Tibial nerve (tissue), 4 donors: ENCODE measurements around the gene RSPO3. TPM values are rescaled to one million over a fixed set of nuclear protein-coding genes. Genes with fewer than 3 reads are reported as not detected.

ENCODE experiments used
- DNase-seq, 2 donors: peaks; one replicate each; pipeline ENCODE4 v3.0.0-alpha.2; 2019; ENCODE audit warnings: low spot score in 2 of 2
- H3K27ac ChIP-seq, 4 donors: fragments of 200-600 bp; sonication (generic) in 3 of 4; one replicate each; pipeline ENCODE4 v1.5.1; 2017 to 2019; ENCODE audit warnings: mild to moderate bottlenecking in 1 of 4
- H3K27me3 ChIP-seq, 2 donors: fragments of 200-600 bp; sonication (generic) in 1 of 2; one replicate each; pipeline versions ENCODE4 v1.5.1 to v1.6.0; 2017 to 2019
- H3K36me3 ChIP-seq, 3 donors: fragments of 200-600 bp; sonication (generic); one replicate each; pipeline ENCODE4 v1.5.1; 2018 to 2019
- H3K4me1 ChIP-seq, 4 donors: fragments of 200-600 bp; sonication (generic) in 3 of 4; one replicate each; pipeline ENCODE4 v1.5.1; 2017 to 2019
- H3K4me3 ChIP-seq, 4 donors: fragments of 200-600 bp; sonication (generic) in 3 of 4; one replicate each; pipeline ENCODE4 v1.5.1; 2017 to 2019; ENCODE audit warnings: mild to moderate bottlenecking in 1 of 4, moderate library complexity in 1 of 4
- H3K9me3 ChIP-seq, 4 donors: fragments of 200-600 bp; sonication (generic) in 3 of 4; one replicate each; pipeline ENCODE4 v1.5.1; 2017 to 2019
- EP300 ChIP-seq, 2 donors: sonication (generic); formaldehyde crosslinking; IDR thresholded peaks; one replicate each; pipeline ENCODE4 v1.6.1; 2017; ENCODE audit warnings: antibody characterized with exemption in 2 of 2, mild to moderate bottlenecking in 1 of 2
- POLR2A ChIP-seq, 2 donors: fragments of 450-650 bp; IDR thresholded peaks; one replicate each; pipeline ENCODE4 v1.6.1; 2017; ENCODE audit warnings: antibody characterized with exemption in 2 of 2, mild to moderate bottlenecking in 2 of 2, moderate library complexity in 2 of 2
- WGBS, 2 donors: methylation state at CpG; one replicate each; pipeline ENCODE4 v1.1.5; 2018; 5-methylcytosine and 5-hydroxymethylcytosine counted together
- total RNA-seq, 4 donors: library from RNA; depleted of rRNA; stranded (reverse); fragments of >200 nt; gene quantifications; one replicate each; pipeline ENCODE4 v1.1.0, GENCODE V29; 2016
- TF ChIP-seq, protein P1 (sequence below), 5 experiments: fragments of 200-600 bp in 3 of 5; fragments of 450-650 bp in 2 of 5; sonication (generic) in 3 of 5; IDR thresholded peaks; one replicate each; pipeline ENCODE4 v1.5.1; 2016 to 2019; ENCODE audit warnings: antibody characterized with exemption in 5 of 5, mild to moderate bottlenecking in 3 of 5, moderate library complexity in 2 of 5

Gene RSPO3
- total RNA-seq, 4 donors from 2014 or later: 10.2 to 24.1 (median 19.6) TPM

DNA sequence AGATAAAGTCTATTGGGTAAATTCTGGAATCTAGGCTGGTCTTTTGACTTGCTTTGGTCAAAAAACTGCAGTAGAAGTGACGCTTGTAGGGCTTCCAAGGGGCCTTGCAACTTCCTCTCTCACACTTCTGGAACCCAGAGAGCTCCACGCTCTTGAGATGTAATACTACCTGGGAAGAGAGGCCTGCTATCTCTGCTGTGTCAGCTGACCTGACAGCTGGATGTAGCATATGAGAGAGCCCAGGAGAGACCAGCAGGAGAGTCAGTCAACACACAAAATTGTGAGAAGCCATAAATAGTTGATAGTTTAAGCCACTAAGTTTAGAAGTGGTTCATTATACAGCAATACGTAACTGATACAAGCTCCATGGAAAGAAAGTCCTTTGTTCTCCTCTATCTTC is 7.8 kb upstream of the RSPO3 start:
- DNase-seq: no peak
- TF ChIP-seq, protein P1, sequence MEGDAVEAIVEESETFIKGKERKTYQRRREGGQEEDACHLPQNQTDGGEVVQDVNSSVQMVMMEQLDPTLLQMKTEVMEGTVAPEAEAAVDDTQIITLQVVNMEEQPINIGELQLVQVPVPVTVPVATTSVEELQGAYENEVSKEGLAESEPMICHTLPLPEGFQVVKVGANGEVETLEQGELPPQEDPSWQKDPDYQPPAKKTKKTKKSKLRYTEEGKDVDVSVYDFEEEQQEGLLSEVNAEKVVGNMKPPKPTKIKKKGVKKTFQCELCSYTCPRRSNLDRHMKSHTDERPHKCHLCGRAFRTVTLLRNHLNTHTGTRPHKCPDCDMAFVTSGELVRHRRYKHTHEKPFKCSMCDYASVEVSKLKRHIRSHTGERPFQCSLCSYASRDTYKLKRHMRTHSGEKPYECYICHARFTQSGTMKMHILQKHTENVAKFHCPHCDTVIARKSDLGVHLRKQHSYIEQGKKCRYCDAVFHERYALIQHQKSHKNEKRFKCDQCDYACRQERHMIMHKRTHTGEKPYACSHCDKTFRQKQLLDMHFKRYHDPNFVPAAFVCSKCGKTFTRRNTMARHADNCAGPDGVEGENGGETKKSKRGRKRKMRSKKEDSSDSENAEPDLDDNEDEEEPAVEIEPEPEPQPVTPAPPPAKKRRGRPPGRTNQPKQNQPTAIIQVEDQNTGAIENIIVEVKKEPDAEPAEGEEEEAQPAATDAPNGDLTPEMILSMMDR (IDR thresholded peaks at IDR 0.05): no peak
- TF ChIP-seq EP300 (IDR thresholded peaks at IDR 0.05) (no peak), POLR2A (IDR thresholded peaks at IDR 0.05) (no peak)
- Histone ChIP-seq H3K27me3 (no peaks in the 10 kb centered on the region), H3K4me3 (no peak overlapping the region), H3K9me3 (no peaks in the 10 kb centered on the region), H3K4me1 (no peaks in the 10 kb centered on the region), H3K36me3 (no peaks in the 10 kb centered on the region), H3K27ac (no peak overlapping the region)
- 97 to 100% methylated on average over 3 of the region's 3 CpGs for WGBS, 2 donors

GRCh38 chr6:127111526-127111925 is 6.9 kb upstream of the RSPO3 start:
- no peak overlapping the region for H3K27ac ChIP-seq
- DNase-seq: no peak
- peaks cover 0 to under 1% of the 10 kb centered on the region in 2 donors for H3K27me3 ChIP-seq
- no peaks in the 10 kb centered on the region for H3K9me3 ChIP-seq
- no peak for TF ChIP-seq POLR2A (IDR thresholded peaks at IDR 0.05)
- no peak for TF ChIP-seq EP300 (IDR thresholded peaks at IDR 0.05)
- TF ChIP-seq, protein P1 (IDR thresholded peaks at IDR 0.05): no peak
- H3K36me3 ChIP-seq: no peaks in the 10 kb centered on the region
- no peaks in the 10 kb centered on the region for H3K4me1 ChIP-seq
- WGBS, 2 donors: 69 to 92% methylated on average over 4 of the region's 4 CpGs
- no peak overlapping the region for H3K4me3 ChIP-seq

GRCh38 chr6:127114214-127114760 is 4.2 kb upstream of the RSPO3 start:
- Histone ChIP-seq H3K4me1 (peaks cover 0 to 11% (median 0%) of the 10 kb centered on the region in 4 donors), H3K4me3 (no peak overlapping the region), H3K9me3 (no peaks in the 10 kb centered on the region), H3K27ac (no peak overlapping the region), H3K27me3 (peaks cover 0 to 13% of the 10 kb centered on the region in 2 donors), H3K36me3 (no peaks in the 10 kb centered on the region)
- no peak for DNase-seq
- 38 to 49% methylated on average over 1 of the region's 1 CpG for WGBS, 2 donors
- TF ChIP-seq, protein P1 (IDR thresholded peaks at IDR 0.05): no peak
- no peak for TF ChIP-seq EP300 (IDR thresholded peaks at IDR 0.05)

DNA sequence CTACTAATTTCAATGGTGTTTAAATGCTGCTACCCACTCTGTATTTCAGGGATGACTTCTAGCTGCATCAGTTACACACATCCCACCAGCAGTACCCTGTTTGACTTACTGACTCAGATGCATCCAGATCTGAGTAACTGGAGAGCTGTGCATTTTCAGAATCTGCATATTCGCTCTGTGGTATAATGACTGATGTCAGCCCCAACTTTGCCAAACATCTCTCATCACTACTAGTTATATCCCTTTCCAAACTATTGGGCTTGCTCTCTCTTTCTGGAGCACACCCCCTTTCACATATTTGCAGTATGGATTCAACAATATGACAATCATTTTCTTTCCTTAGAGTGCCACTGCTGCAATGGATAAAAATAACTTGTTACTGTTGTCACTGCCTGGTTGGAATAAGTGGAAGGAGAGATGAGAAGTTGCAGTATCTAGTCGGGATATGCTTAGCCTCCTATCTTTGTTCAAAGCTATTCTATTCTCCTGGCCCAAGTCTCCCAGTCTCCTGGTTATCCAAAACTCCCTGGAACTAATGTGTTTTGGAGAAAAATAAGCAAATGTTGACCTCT is 3.3 kb upstream of the RSPO3 start:
- H3K27ac ChIP-seq: no peak overlapping the region
- no peak for TF ChIP-seq EP300 (IDR thresholded peaks at IDR 0.05)
- TF ChIP-seq, protein P1 (IDR thresholded peaks at IDR 0.05): no peak
- TF ChIP-seq POLR2A (IDR thresholded peaks at IDR 0.05): no peak
- H3K9me3 ChIP-seq: no peaks in the 10 kb centered on the region
- no peak for DNase-seq
- peaks cover 0 to 22% of the 10 kb centered on the region in 2 donors for H3K27me3 ChIP-seq
- 74 to 79% methylated on average over 2 of the region's 2 CpGs for WGBS, 2 donors
- no peaks in the 10 kb centered on the region for H3K36me3 ChIP-seq
- H3K4me3 ChIP-seq: no peak overlapping the region
- H3K4me1 ChIP-seq: peaks cover 0 to 19% (median 4%) of the 10 kb centered on the region in 4 donors

DNA sequence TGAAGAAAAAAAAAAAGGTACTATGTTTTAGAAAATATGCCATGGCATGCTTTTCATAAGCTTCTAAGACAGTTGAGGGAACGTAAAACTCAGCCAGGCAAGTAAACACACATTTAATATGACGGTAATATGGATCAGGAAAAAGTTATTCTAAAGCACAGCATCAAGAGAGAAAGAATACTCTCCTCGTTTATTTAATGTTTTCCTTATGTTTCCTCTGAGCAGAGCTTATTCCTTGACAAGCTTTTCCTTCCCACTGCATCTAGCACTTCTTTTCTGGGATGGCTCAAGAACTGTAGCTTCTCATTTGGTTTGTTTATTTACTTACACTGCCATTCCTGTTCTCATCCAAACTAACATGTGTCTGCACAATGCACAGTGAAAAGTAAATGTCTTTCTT is 2.7 kb upstream of the RSPO3 start:
- Histone ChIP-seq H3K4me3 (no peak overlapping the region), H3K4me1 (peaks cover 0 to 25% (median 7%) of the 10 kb centered on the region in 4 donors), H3K27ac (no peak overlapping the region), H3K27me3 (peaks cover 0 to 28% of the 10 kb centered on the region in 2 donors), H3K36me3 (no peaks in the 10 kb centered on the region), H3K9me3 (no peaks in the 10 kb centered on the region)
- TF ChIP-seq POLR2A (IDR thresholded peaks at IDR 0.05) (no peak), EP300 (IDR thresholded peaks at IDR 0.05) (no peak)
- TF ChIP-seq, protein P1 (IDR thresholded peaks at IDR 0.05): no peak
- DNase-seq: no peak
- WGBS, 2 donors: 69 to 76% methylated on average over 3 of the region's 3 CpGs
